ENCODE results near the gene RHOBTB3.

- TF ChIP-seq, protein P1, sequence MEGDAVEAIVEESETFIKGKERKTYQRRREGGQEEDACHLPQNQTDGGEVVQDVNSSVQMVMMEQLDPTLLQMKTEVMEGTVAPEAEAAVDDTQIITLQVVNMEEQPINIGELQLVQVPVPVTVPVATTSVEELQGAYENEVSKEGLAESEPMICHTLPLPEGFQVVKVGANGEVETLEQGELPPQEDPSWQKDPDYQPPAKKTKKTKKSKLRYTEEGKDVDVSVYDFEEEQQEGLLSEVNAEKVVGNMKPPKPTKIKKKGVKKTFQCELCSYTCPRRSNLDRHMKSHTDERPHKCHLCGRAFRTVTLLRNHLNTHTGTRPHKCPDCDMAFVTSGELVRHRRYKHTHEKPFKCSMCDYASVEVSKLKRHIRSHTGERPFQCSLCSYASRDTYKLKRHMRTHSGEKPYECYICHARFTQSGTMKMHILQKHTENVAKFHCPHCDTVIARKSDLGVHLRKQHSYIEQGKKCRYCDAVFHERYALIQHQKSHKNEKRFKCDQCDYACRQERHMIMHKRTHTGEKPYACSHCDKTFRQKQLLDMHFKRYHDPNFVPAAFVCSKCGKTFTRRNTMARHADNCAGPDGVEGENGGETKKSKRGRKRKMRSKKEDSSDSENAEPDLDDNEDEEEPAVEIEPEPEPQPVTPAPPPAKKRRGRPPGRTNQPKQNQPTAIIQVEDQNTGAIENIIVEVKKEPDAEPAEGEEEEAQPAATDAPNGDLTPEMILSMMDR (IDR thresholded peaks at IDR 0.05; ENCODE audit: extremely low read depth in 1 of 2, insufficient read depth in 1 of 2, low read depth in 1 of 2, low read length in 2 of 2), result no peak
- no peak for TF ChIP-seq POLR2AphosphoS5 (IDR thresholded peaks at IDR 0.05; ENCODE audit: insufficient read depth, low read depth, low read length)
- TF ChIP-seq GATA2 (IDR thresholded peaks at IDR 0.05; ENCODE audit: insufficient read depth, insufficient read length, low read depth, low read length), result no peak
- TF ChIP-seq EZH2 (IDR thresholded peaks at IDR 0.05; ENCODE audit: borderline replicate concordance, low read depth, low read length, severe bottlenecking), result no peak
- no peak for TF ChIP-seq MYC (IDR thresholded peaks at IDR 0.05; ENCODE audit: low read depth, low read length)
- TF ChIP-seq MAX (IDR thresholded peaks at IDR 0.05; ENCODE audit: insufficient read depth, insufficient read length), result no peak
Measured at GRCh38 chr5:95821110-95822021, 90.2 kb downstream of the RHOBTB3 start.

Data from endothelial cell of umbilical vein (primary cell).